Adipose tissue (tissue), 3 donors: ENCODE data around the gene HELLS. TPM values are rescaled to one million over a fixed set of nuclear protein-coding genes. Genes with fewer than 3 reads are reported as not detected.
"Not testable (repeated sequence)": the region's sequence is repeated elsewhere in the genome, so short reads cannot be mapped to it uniquely, and the experiment has no call there.

Source experiments
- H3K27ac ChIP-seq: one replicate; pipeline ENCODE4 v1.5.1; 2013; ENCODE audit warnings: low read depth, low read length
- WGBS, 3 donors: extraction: QIAGEN DNeasy Blood & Tissue Kit; methylation state at CpG; one replicate each; pipeline ENCODE4 v1.1.7; 2013; 5-methylcytosine and 5-hydroxymethylcytosine counted together
- polyA plus RNA-seq, 3 donors: library from polyadenylated mRNA; stranded (reverse); fragments of 200-250 nt; gene quantifications; one replicate each; pipeline ENCODE4 v1.2.3, GENCODE V29; 2013
- donor health status: healthy with polysubstance abuse.
- donor health status: Bipolar disorder and iron deficiency.
- donor health status: healthy.

HELLS gene
- polyA plus RNA-seq, 3 donors, result 0.56 to 1.3 (median 0.58) TPM

DNA sequence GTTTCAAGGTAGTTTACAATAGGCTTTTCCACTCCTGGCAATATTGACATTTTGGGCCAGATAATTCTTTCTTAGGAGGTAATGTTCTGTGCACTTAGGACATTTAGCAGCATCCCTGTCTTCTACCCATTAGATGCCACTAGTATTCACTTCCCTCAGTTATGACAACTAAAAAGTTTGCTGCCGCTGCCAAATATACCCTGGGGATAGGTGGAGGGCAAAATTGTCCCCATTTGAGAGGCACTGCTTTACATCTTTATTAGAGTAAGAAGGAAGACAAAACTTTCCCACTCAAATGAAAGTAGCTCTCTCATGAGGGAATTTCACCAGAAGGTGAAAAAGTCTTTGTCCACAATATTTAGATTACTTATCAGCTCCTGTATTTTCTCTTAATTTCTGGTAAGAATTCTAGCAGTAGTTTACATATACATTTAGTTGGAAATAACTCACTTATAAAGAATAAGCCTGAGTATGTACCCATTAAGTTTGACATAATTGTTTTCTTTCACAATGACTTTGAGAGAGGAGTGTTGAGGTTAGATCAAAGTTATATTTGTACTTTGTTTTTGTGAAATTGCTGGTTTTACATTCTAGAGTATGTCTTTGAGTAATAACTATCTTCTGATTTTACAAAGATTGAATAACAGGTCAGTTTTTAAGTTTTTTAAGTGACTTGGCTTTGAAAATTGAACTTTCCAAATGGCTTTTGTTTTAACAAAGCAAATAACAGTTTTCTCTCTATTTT, 46.0 kb downstream of the HELLS start:
- 94 to 100% (median 98%) methylated on average over 1 of the region's 1 CpG for WGBS, 3 donors
- no peak overlapping the region for H3K27ac ChIP-seq

DNA sequence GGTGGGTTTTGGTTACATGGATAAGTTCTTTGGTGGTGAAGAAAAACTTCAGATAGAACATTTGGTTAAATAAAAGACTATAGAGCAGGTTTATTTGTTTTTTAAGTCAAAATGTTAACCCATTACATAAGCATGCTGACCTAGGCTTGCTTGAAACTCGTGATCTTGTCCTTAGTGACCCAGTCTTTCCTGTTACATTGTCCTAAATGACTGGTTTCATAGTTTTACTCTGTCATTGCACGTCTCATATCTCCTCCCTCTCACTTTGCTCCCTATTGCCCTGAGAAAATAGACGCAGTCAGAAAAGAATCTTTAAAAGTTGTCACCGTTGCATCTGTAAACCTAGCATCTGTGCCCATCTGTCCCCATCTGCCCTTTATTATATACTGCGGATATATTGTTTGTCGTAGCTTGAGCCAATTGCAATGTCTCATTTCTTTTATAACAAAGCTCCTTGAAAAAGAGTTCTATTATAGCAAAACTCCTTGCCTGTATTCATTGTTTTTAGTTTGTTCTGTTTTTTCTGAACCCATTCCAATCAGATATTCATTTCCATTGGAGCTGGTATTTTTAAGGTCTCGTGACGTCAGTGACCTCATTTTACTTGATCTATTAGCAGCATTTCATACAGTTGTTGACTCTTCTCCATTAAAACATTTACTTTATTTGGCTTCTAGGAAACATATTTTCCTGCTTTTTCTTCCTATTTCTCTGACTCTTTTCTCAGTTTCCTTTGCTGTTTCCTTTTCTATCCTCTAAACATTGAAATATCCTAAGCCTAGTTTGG, 57.3 kb downstream of the HELLS start:
- no peak overlapping the region for H3K27ac ChIP-seq
- 86 to 90% (median 88%) methylated on average over 8 of the region's 8 CpGs for WGBS, 3 donors

DNA sequence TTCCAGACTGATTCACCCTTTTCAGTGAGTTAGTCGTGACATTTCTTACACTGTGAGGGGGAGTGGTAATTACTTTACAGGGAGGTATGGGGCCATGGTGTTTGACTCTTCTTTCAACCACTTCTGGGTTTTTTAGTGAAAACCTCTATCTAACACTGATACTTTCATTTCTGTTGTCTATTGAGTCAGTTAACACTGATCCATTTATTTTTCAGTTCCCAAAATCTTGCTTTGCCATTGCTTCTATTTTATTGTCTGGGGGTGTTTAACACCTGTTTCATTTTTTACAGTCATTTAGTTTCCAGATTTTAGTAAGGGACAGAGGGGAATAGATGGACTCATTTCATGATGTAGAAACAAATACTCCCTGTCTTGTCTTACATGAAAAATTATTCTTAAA, 61.5 kb downstream of the HELLS start:
- H3K27ac ChIP-seq, result no peak overlapping the region
- 80 to 87% (median 86%) methylated on average over 1 of the region's 1 CpG for WGBS, 3 donors

DNA sequence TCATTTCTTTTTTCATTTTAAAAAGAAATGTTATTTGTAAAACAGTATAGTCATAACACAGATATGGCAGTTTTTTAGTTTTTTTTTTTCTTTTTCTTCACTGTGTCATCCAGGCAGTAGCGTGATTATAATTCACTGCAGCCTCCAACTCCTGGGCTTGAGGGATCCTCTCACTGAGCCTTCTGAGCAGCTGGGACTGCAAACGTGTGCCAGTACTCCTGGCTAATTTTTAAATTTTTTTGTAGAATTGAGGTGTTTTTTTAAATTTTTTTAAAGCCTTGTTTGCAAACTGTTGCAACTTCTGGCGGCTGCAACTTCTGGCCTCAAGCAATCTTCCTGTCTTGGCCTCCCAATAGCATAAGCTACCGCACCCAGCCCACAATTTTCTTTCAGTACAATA, 63.0 kb downstream of the HELLS start:
- no peak overlapping the region for H3K27ac ChIP-seq
- WGBS, 3 donors, result 69 to 87% (median 72%) methylated on average over 4 of the region's 4 CpGs

GRCh38 chr10:94614558-94614957, 69.0 kb downstream of the HELLS start:
- H3K27ac ChIP-seq, result no peak overlapping the region
- 81 to 85% (median 83%) methylated on average over 2 of the region's 2 CpGs for WGBS, 3 donors

GRCh38 chr10:94617389-94617944, 71.9 kb downstream of the HELLS start:
- 63 to 76% (median 64%) methylated on average over 5 of the region's 5 CpGs for WGBS, 3 donors
- H3K27ac ChIP-seq, result no peak overlapping the region

GRCh38 chr10:94622666-94623205, 77.1 kb downstream of the HELLS start:
- WGBS, 3 donors, result 40 to 73% (median 52%) methylated on average over 1 of the region's 1 CpG
- H3K27ac ChIP-seq, result no peak overlapping the region

- WGBS, 3 donors, result 70 to 79% (median 75%) methylated on average over 2 of the region's 2 CpGs
- no peak overlapping the region for H3K27ac ChIP-seq
These were observed 78.0 kb downstream of the HELLS start for GRCh38 chr10:94623572-94623971.

GRCh38 chr10:94626476-94626875, 80.9 kb downstream of the HELLS start:
- H3K27ac ChIP-seq, result no peak overlapping the region
- 80 to 85% (median 82%) methylated on average over 2 of the region's 2 CpGs for WGBS, 3 donors

DNA sequence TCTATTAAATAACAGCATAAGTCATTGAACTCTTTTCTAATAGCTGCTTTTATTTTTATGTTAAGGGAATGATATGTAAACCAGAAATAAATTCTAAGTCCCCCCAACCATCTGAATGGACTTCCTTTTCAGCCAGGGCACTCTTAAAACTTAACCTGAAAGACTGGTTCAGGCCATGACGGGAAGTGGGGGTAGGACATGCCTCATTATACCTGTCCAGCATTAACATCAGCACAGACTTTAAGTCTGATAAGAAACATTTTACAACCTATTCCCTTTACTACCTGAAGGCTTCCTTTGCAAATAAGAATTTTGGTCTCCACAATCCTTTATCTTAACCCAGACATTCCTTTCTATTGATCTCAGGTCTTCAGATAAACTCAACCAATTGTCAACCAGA, 81.9 kb downstream of the HELLS start:
- WGBS, 3 donors, result 43 to 61% (median 54%) methylated on average over 1 of the region's 1 CpG
- H3K27ac ChIP-seq, result no peak overlapping the region

- 24 to 26% (median 24%) methylated on average over 4 of the region's 4 CpGs for WGBS, 3 donors
- H3K27ac ChIP-seq, result no peak overlapping the region
These were observed 84.6 kb downstream of the HELLS start for GRCh38 chr10:94630017-94630688.

DNA sequence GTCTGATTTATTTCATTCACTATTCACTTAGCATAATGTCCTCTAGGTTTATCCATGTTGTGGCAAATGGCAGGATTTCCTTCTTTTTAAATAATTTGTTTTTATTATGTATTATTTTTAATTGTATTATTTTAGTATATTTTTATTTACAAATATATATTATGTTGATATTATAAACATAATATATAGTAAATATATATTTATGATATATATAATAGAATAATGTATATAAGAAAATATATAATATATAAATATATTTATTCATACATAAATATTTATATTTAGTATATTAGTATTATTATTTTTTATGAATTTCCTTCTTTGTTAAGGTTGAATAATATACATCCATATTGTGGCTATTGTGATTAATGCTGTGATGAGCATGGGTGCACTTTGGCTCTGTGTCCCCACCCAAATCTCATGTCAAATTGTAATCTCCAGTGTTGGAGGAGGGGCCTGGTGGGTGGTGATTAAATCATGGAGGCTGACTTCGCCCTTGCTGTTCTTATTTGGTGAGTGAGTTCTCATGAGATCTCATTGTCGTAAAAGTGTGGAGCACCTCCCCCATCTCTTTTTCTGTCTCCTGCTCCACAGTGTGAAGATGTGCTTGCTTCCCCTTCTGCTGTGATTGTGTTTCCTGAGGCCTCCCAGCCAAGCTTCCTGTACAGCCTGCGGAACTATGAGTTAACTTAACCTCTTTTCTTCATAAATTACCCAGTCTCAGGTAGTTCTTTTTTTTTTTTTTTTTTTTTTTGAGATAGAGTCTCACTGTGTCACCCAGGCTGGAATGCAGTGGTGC, 85.7 kb downstream of the HELLS start:
- H3K27ac ChIP-seq, result no peak overlapping the region
- 57 to 85% (median 61%) methylated on average over 3 of the region's 3 CpGs for WGBS, 3 donors

GRCh38 chr10:94632954-94633353, 87.4 kb downstream of the HELLS start:
- H3K27ac ChIP-seq, result no peak overlapping the region
- whole genome bisulfite sequencing, 3 donors, result 86 to 100% (median 91%) methylated on average over 1 of the region's 1 CpG

DNA sequence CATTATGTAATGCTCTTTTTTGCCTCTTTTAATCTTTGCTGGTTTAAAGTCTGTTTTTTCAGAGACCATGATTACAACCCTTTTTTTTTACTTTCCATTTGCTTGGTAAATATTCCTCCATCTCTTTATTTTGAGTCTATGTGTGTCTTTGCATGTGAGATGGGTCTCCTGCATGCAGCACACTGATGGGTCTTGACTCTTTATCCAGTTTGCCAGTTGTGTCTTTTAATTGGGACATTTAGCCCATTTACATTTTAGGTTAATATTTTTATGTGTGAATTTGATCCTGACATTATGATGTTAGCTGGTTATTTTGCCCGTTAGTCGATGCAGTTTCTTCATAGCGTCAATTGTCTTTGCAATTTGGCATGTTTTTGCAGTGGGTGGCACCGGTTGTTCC, 92.5 kb downstream of the HELLS start:
- H3K27ac ChIP-seq, result not testable (repeated sequence)
- WGBS, 3 donors, result 93 to 96% (median 95%) methylated on average over 4 of the region's 4 CpGs

DNA sequence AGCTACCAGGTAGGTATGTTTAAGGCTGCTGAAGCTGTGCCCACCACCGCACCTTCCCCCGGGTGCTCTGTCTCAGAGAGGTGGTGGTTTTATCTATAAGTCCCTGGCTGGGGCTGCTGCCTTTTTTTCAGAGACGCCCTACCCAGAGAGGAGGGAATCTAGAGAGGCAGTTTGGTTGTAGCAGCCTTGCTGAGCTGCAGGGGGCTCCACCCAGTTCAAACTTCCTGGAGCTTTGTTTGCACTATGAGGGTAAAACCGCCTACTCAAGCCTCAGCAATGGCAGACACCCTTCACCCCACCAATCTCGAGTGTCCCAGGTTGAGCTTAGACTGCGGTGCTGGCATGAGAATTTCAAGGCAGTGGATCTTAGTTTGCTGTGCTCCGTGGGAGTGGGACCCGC, 94.3 kb downstream of the HELLS start:
- 86 to 94% (median 91%) methylated on average over 7 to 8 of the region's 8 CpGs for whole genome bisulfite sequencing, 3 donors

DNA sequence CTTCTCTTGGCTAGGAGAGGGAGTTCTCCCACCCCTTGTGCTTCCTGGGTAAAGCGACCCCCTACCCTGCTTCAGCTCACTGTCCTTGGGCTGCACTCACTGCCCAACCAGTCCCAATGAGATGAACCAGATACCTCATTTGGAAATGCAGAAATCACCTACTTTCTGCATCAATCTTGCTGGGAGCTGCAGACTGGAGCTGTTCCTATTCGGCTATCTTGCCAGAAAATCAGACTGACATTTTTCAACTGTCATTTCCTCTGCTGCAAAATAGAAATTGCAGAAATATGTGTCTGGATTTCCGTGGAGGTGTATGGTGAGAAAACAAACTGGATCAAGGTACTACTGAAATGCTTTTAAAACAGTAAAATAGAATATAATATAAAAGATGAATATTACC, 95.0 kb downstream of the HELLS start:
- 23 to 40% (median 38%) methylated on average over 3 of the region's 3 CpGs for WGBS, 3 donors

More for the DNA sequence above, 94.3 kb downstream of the HELLS start:
- no peak overlapping the region for H3K27ac ChIP-seq

GRCh38 chr10:94641480-94641879, 95.9 kb downstream of the HELLS start:
- WGBS, 3 donors, result 80 to 86% (median 82%) methylated on average over 4 of the region's 4 CpGs
- H3K27ac ChIP-seq, result no peak overlapping the region

More for the DNA sequence above, 95.0 kb downstream of the HELLS start:
- no peak overlapping the region for H3K27ac ChIP-seq

DNA sequence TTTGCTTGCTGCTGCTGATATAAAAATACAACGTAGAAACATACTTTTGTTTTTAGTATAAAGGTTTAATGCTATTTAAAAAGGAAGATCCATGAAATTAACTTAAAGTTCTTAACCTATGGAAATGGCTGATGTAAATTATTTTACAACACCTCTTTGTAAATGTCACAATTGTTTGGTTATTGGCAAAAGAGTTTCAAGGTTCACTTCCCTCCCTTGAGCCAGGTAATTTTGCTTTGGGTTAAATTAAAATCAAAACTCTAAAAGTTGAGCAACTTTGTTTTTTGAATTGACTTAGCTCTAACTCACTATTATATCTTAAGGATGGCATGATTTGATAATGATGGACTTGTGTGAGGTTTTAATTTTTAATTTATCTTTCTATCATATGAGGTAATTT, 98.8 kb downstream of the HELLS start:
- no peak overlapping the region for H3K27ac ChIP-seq
- 77 to 89% (median 81%) methylated on average over 1 of the region's 1 CpG for WGBS, 3 donors
